CD4-positive, alpha-beta T cell (primary cell): Measurements from ENCODE around the gene ECHDC3. TPM values are rescaled to one million over a fixed set of nuclear protein-coding genes. Genes with fewer than 3 reads are reported as not detected.

Experiments used
- ATAC-seq: fragments of 200-7000 bp; cut with Tn5 transposase; one replicate; pipeline ENCODE4 v1.10.0; 2022; ENCODE audit warnings: mild to moderate bottlenecking; ENCODE audit not compliant: poor library complexity
- CTCF ChIA-PET: fragments of 350-600 bp; sonication (Branson Sonifier 250); formaldehyde crosslinking; loops from one replicate; lab custom pipeline; 2021; ENCODE audit warnings: antibody characterized with exemption, inconsistent platforms; lab: Charles Lee
- POLR2A ChIA-PET: fragments of 350-600 bp; sonication (Branson Sonifier 250); formaldehyde crosslinking; loops from one replicate; lab custom pipeline; 2021; ENCODE audit warnings: antibody characterized with exemption, inconsistent platforms; lab: Charles Lee
- DNase-seq, 14 experiments: peaks; one replicate each; pipeline ENCODE4 v3.0.0-alpha.2; 2013 to 2020; ENCODE audit warnings: mixed read lengths in 2 of 14
- H3K27ac ChIP-seq, 2 donors: one replicate each; pipeline versions ENCODE4 v1.5.1 to v1.7.0; 2013; ENCODE audit warnings: low read length in 2 of 2, low read depth in 1 of 2, mild to moderate bottlenecking in 1 of 2
- H3K27me3 ChIP-seq, 2 experiments: 1 replicate in 1 of 2; 2 replicates in 1 of 2; pipeline versions ENCODE4 v1.6.1 to v1.7.0; 2013; ENCODE audit warnings: low read length in 2 of 2, control low read depth in 1 of 2, mild to moderate bottlenecking in 1 of 2, moderate library complexity in 1 of 2; ENCODE audit not compliant: insufficient read depth in 2 of 2, control insufficient read depth in 1 of 2
- H3K36me3 ChIP-seq: one replicate; pipeline ENCODE4 v1.6.1; 2013; ENCODE audit warnings: low read length, control low read depth; ENCODE audit not compliant: insufficient read depth
- H3K4me1 ChIP-seq: one replicate; pipeline ENCODE4 v1.6.1; 2013; ENCODE audit warnings: low read length, control low read depth; ENCODE audit not compliant: insufficient read depth
- H3K4me3 ChIP-seq: one replicate; pipeline ENCODE4 v1.5.1; 2013; ENCODE audit warnings: mild to moderate bottlenecking, low read length, moderate library complexity
- H3K9me3 ChIP-seq, 2 experiments: 1 replicate in 1 of 2; 2 replicates in 1 of 2; pipeline versions ENCODE4 v1.6.1 to v1.7.0; 2013; ENCODE audit warnings: low read length in 2 of 2, mild to moderate bottlenecking in 2 of 2, control low read depth in 1 of 2, moderate library complexity in 1 of 2; ENCODE audit not compliant: control insufficient read depth in 1 of 2, insufficient read depth in 1 of 2
- H3K27ac Mint-ChIP-seq: one replicate; pipeline ENCODE4 v1.8.0; 2020; ENCODE audit warnings: mixed read lengths
- H3K27me3 Mint-ChIP-seq: one replicate; pipeline ENCODE4 v1.8.0; 2021; ENCODE audit warnings: mixed read lengths
- H3K36me3 Mint-ChIP-seq: one replicate; pipeline ENCODE4 v1.8.0; 2021; ENCODE audit warnings: low read depth, mixed read lengths
- H3K4me1 Mint-ChIP-seq: one replicate; pipeline ENCODE4 v1.8.0; 2021; ENCODE audit warnings: low read depth, mixed read lengths
- H3K4me3 Mint-ChIP-seq: one replicate; pipeline ENCODE4 v1.8.0; 2020; ENCODE audit warnings: mild to moderate bottlenecking, mixed read lengths
- H3K9me3 Mint-ChIP-seq: one replicate; pipeline ENCODE4 v1.8.0; 2020; ENCODE audit warnings: mixed read lengths
- CTCF ChIP-seq: fragments of 200-600 bp; IDR thresholded peaks from one replicate; pipeline ENCODE4 v1.8.0; 2022; ENCODE audit warnings: antibody characterized with exemption, mild to moderate bottlenecking
- intact Hi-C, 2 experiments: fragments of 100-400 bp; cut with DNase I in 1 of 2; cut with micrococcal nuclease in 1 of 2; formaldehyde crosslinking; loops; one replicate each; pipeline versions ENCODE4 v1.15.1 to v1.9.0; 2023 to 2025; cut with DNase I, micrococcal nuclease
- total RNA-seq, 174 experiments: library from RNA in 2 of 174; stranded (reverse) in 2 of 174; gene quantifications; one replicate each; pipeline ENCODE4 v1.2.3 and lab custom pipeline; 2021 to 2026

The ECHDC3 gene
- total RNA-seq, 2 experiments from 2014 or later, result 1.5 to 1.6 TPM

DNA sequence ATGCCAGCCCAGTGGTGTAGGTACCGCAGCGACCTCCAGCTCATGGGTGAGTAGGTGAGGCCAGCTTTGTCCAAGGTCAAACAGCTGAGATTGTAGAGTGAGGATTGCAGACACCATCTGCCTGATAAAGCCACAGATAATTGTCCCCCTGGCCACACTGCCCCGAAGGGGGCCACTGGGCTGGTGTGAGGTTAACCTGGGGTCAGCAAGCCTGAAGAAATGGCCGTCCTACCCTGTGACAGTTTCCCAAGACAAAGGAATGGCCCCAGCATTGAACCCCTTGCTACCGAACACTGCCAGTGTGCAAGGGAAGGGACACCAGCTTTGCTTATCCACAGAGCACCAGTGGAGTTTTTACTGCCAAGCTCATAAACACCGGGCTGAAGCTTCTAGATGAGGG, 23.0 kb downstream of the ECHDC3 start:
- DNase-seq, result no peak
- H3K9me3 ChIP-seq, result peaks cover 0 to 5% of the 10 kb centered on the region in 2 experiments
- H3K4me1 ChIP-seq, result no peaks in the 10 kb centered on the region
- Mint-ChIP-seq H3K36me3 (no peaks in the 10 kb centered on the region), H3K4me3 (no peak overlapping the region), H3K27ac (no peak overlapping the region), H3K9me3 (no peaks in the 10 kb centered on the region), H3K4me1 (no peaks in the 10 kb centered on the region), H3K27me3 (no peaks in the 10 kb centered on the region)
- ATAC-seq, result no peak
- ChIA-PET CTCF (no interaction called here), POLR2A (no interaction called here)
- no peak overlapping the region for H3K27ac ChIP-seq
- H3K36me3 ChIP-seq, result no peaks in the 10 kb centered on the region
- TF ChIP-seq CTCF, result no peak
- H3K4me3 ChIP-seq, result no peak overlapping the region
- H3K27me3 ChIP-seq, result no peaks in the 10 kb centered on the region
- intact Hi-C loops, result no loop called here

- Histone ChIP-seq H3K36me3 (no peaks in the 10 kb centered on the region), H3K27me3 (no peaks in the 10 kb centered on the region), H3K9me3 (no peaks in the 10 kb centered on the region), H3K4me1 (no peaks in the 10 kb centered on the region), H3K27ac (no peak overlapping the region), H3K4me3 (no peak overlapping the region)
- intact Hi-C loops, result no loop called here
- no peaks in the 10 kb centered on the region for H3K9me3 Mint-ChIP-seq
- ChIA-PET POLR2A (no interaction called here), CTCF (no interaction called here)
- H3K27me3 Mint-ChIP-seq, result no peaks in the 10 kb centered on the region
- no peaks in the 10 kb centered on the region for H3K4me1 Mint-ChIP-seq
- no peak for DNase-seq
- H3K4me3 Mint-ChIP-seq, result no peak overlapping the region
- no peak for ATAC-seq
- H3K27ac Mint-ChIP-seq, result no peak overlapping the region
- no peaks in the 10 kb centered on the region for H3K36me3 Mint-ChIP-seq
- TF ChIP-seq CTCF, result no peak
Observed at GRCh38 chr10:11772575-11773288, 30.6 kb downstream of the ECHDC3 start.

DNA sequence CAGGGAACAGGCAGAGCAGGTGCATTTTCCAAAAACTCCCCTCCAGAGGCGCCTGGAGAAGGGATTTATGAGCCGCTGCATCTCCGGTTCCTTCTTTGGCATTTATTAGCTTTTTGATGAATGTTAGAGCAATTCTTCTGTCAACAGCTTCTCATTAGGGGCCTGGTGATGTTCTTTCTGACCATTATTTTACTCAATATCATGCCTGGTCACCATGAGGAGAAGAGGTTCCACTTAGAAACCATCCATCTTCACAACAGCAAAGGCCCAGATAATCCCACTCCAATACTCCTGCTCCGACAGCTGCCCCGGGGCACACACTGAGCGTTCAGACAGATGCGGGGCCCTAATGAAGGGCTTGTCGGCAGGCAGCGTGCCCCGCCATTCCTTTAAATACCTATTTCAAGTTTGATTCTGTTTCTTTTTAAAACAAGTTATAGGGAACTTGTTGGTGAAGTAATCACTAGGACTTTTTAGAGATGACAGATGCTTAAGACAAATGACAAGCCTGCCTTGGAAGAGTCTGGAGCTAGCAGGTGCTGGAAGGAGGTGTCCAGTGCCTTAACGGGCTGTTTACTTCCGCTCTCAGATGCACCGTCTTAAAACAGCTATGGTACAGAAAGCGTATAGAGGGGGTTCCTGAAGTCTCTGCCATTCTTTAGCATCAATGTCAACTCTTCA, 31.7 kb downstream of the ECHDC3 start:
- H3K4me3 Mint-ChIP-seq, result no peak overlapping the region
- no peak overlapping the region for H3K4me3 ChIP-seq
- H3K27me3 Mint-ChIP-seq, result no peaks in the 10 kb centered on the region
- CTCF ChIA-PET, result no interaction called here
- intact Hi-C loops, result no loop called here
- H3K27ac ChIP-seq, result no peak overlapping the region
- no peaks in the 10 kb centered on the region for H3K9me3 ChIP-seq
- H3K36me3 Mint-ChIP-seq, result no peaks in the 10 kb centered on the region
- H3K4me1 Mint-ChIP-seq, result no peaks in the 10 kb centered on the region
- no peak overlapping the region for H3K27ac Mint-ChIP-seq
- ATAC-seq, result no peak
- H3K36me3 ChIP-seq, result no peaks in the 10 kb centered on the region
- no peaks in the 10 kb centered on the region for H3K27me3 ChIP-seq
- no peaks in the 10 kb centered on the region for H3K4me1 ChIP-seq
- no peaks in the 10 kb centered on the region for H3K9me3 Mint-ChIP-seq
- TF ChIP-seq CTCF, result no peak
- no peak for DNase-seq
- POLR2A ChIA-PET, result no interaction called here
